Smooth muscle cell (in vitro differentiated cells): ENCODE data around the gene PITPNM3. TPM values are rescaled to one million over a fixed set of nuclear protein-coding genes. Genes with fewer than 3 reads are reported as not detected.

Source experiments
- DNase-seq: peaks from one replicate; lab custom pipeline; 2025; ENCODE audit not compliant: unreplicated experiment; lab: John Stamatoyannopoulos, UW
- H2AFZ ChIP-seq: fragments of 200-600 bp; sonication (generic); 2 replicates; pipeline ENCODE4 v1.6.0; 2016; ENCODE audit warnings: antibody characterized with exemption, low read depth, mild to moderate bottlenecking
- H3F3A ChIP-seq: fragments of 200-600 bp; sonication (generic); 2 replicates; pipeline ENCODE4 v1.6.0; 2017; ENCODE audit warnings: antibody characterized with exemption, low read depth
- H3K27ac ChIP-seq: fragments of 200-600 bp; sonication (generic); 2 replicates; pipeline ENCODE4 v1.5.1; 2016; ENCODE audit warnings: low read depth, mild to moderate bottlenecking
- H3K27me3 ChIP-seq: fragments of 200-600 bp; sonication (generic); 2 replicates; pipeline ENCODE4 v1.6.1; 2016; ENCODE audit warnings: low read depth, mild to moderate bottlenecking
- H3K36me3 ChIP-seq: fragments of 200-600 bp; sonication (generic); 2 replicates; pipeline ENCODE4 v1.5.1; 2016; ENCODE audit warnings: low read depth
- H3K4me1 ChIP-seq: fragments of 200-600 bp; sonication (generic); 2 replicates; pipeline ENCODE4 v1.5.1; 2016; ENCODE audit warnings: low read depth
- H3K4me2 ChIP-seq: fragments of 200-600 bp; sonication (generic); 2 replicates; pipeline ENCODE4 v1.6.0; 2016; ENCODE audit warnings: mild to moderate bottlenecking
- H3K4me3 ChIP-seq: fragments of 200-600 bp; sonication (generic); 2 replicates; pipeline ENCODE4 v1.5.1; 2016; ENCODE audit warnings: mild to moderate bottlenecking
- H3K79me2 ChIP-seq: fragments of 200-600 bp; sonication (generic); 2 replicates; pipeline ENCODE4 v1.6.0; 2016; ENCODE audit warnings: low read depth, mild to moderate bottlenecking
- H3K9ac ChIP-seq: fragments of 200-600 bp; sonication (generic); 2 replicates; pipeline ENCODE4 v1.6.0; 2016; ENCODE audit warnings: low read depth
- H3K9me3 ChIP-seq: fragments of 200-600 bp; sonication (generic); replicated peaks from 2 replicates; pipeline ENCODE4 v1.5.1; 2016; ENCODE audit warnings: low read depth
- H4K20me1 ChIP-seq: fragments of 200-600 bp; sonication (generic); 2 replicates; pipeline ENCODE4 v1.6.0; 2016; ENCODE audit warnings: low read depth
- WGBS: methylation state at CpG from one replicate; pipeline ENCODE4 v1.1.7; 2016; ENCODE audit warnings: low lambda C conversion rate; 5-methylcytosine and 5-hydroxymethylcytosine counted together
- polyA plus RNA-seq: library from polyadenylated mRNA; unstranded; fragments of >200 nt; fragmentation: Nextera tagmentation; extraction: Ambion mirVana; gene quantifications from 2 replicates; pipeline ENCODE4 v1.2.1, GENCODE V29; 2016
- total RNA-seq: library from RNA; depleted of rRNA; stranded (reverse); fragments of >200 nt; gene quantifications from 2 replicates; pipeline ENCODE4 v1.2.3, GENCODE V29; 2014
- TF ChIP-seq, protein P1 (sequence below): fragments of 200-600 bp; sonication (generic); IDR thresholded peaks from 2 replicates; pipeline ENCODE4 v1.5.1; 2017; ENCODE audit warnings: borderline replicate concordance, mild to moderate bottlenecking, antibody characterized with exemption; ENCODE audit not compliant: insufficient read depth, poor library complexity, severe bottlenecking

Gene PITPNM3
- total and polyA plus RNA-seq, 2 experiments from 2014 or later: 2.4 to 2.6 TPM

DNA sequence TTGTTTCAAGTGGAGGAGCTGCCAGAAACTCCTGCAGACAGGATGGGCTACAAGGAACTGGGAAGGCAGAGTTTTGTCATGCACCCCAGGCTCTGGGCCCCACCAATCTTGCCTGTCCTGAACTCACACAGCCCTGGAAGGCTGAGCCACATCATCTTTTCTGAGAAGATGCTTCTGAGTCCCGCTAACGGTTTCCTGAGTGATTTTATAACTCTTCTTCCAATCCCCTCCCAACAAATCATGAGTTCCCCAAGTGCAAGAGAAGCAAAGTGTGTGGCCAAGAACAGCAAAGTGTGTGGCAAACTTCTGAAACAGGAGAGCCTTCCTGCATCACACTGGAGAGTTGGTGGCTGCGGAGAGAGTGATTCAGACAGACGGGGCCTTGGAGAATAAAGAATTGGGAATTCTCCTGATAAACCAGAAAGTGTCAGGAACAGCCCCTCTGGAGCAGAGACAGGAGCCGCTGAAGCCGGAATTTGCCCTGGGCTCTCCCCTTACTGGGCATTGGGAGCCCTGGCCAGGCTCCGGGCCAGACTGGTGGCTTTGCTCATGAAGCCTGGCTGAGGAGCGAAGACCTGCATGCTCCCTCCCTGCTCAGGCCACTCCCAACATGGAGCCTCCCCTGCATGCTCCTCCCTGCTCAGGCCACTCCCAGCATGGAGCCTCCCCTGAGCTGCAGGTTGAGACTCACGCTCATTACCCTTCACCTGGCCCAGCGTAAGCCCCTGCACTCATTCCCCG lies 47.2 kb downstream of the PITPNM3 start:
- no peaks in the 10 kb centered on the region for H3K79me2 ChIP-seq
- no peak overlapping the region for H2AFZ ChIP-seq
- TF ChIP-seq, protein P1, sequence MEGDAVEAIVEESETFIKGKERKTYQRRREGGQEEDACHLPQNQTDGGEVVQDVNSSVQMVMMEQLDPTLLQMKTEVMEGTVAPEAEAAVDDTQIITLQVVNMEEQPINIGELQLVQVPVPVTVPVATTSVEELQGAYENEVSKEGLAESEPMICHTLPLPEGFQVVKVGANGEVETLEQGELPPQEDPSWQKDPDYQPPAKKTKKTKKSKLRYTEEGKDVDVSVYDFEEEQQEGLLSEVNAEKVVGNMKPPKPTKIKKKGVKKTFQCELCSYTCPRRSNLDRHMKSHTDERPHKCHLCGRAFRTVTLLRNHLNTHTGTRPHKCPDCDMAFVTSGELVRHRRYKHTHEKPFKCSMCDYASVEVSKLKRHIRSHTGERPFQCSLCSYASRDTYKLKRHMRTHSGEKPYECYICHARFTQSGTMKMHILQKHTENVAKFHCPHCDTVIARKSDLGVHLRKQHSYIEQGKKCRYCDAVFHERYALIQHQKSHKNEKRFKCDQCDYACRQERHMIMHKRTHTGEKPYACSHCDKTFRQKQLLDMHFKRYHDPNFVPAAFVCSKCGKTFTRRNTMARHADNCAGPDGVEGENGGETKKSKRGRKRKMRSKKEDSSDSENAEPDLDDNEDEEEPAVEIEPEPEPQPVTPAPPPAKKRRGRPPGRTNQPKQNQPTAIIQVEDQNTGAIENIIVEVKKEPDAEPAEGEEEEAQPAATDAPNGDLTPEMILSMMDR: no peak
- H3K9ac ChIP-seq: no peak overlapping the region
- no peaks in the 10 kb centered on the region for H4K20me1 ChIP-seq
- 75% methylated on average over 11 of the region's 11 CpGs for WGBS
- peaks cover 5% of the 10 kb centered on the region for H3K27me3 ChIP-seq
- no peak for DNase-seq
- peaks cover 9% of the 10 kb centered on the region for H3K4me1 ChIP-seq
- H3F3A ChIP-seq: no peaks in the 10 kb centered on the region
- H3K9me3 ChIP-seq: no peaks in the 10 kb centered on the region
- no peaks in the 10 kb centered on the region for H3K36me3 ChIP-seq
- H3K4me2 ChIP-seq: no peak overlapping the region
- peak overlapping the region; percentile 10 for H3K27ac ChIP-seq
- H3K4me3 ChIP-seq: no peak overlapping the region

DNA sequence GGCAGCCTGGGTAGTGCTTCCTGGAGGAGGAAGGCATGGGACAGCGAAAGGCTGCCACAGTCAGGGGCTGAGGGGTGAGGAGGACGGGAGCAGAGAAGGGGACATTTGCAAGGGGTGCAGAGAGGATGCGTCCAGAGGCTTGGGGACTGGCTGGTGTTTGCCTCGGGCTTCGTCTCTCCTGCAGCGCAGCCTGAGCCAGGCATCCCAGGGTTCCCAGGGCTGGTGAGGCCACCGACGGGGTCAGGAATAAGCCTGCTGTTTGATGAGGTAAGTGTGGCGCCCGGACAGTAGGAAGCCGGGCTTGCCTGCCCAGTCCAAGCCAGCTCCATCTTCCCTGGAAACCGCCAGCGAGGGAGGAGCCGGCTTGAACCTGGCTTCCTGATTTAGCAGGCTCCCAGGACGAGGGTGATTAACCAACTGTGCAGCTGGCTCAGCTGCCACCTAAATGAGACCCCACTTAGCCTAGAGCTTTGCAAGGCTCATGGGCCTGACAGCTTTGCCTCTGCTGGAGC lies 47.8 kb downstream of the PITPNM3 start:
- Histone ChIP-seq H3K4me3 (no peak overlapping the region), H3K9ac (no peak overlapping the region), H2AFZ (no peak overlapping the region), H3K79me2 (no peaks in the 10 kb centered on the region), H3K9me3 (no peaks in the 10 kb centered on the region), H3F3A (no peaks in the 10 kb centered on the region), H3K27me3 (peaks cover 3% of the 10 kb centered on the region), H3K4me2 (no peak overlapping the region), H4K20me1 (no peaks in the 10 kb centered on the region), H3K4me1 (peaks cover 9% of the 10 kb centered on the region), H3K36me3 (no peaks in the 10 kb centered on the region), H3K27ac (peak overlapping the region; percentile 10)
- no peak for DNase-seq
- 81% methylated on average over 15 of the region's 15 CpGs for WGBS
- TF ChIP-seq, protein P1: no peak

DNA sequence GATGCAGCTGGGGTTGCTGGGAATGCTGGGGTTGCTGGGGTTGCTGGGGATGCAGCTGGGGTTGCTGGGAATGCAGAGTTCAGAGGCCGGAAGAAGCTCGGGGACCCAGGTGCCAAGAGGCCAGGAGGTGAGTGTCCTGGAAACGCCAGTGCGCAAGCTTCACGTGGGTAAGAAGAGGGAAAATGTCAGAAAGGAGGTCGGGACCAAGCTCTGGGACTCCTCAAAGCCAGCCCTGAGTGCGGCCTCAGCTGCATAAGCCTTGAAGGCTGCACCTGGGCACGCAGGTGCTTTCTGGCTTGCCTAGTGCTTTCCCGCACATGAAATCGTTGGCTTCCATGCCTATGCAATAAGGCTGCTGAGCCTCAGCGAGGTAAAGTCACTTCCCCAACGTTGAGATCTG lies 48.3 kb downstream of the PITPNM3 start:
- DNase-seq: no peak
- no peak overlapping the region for H3K4me2 ChIP-seq
- H3K9me3 ChIP-seq: no peaks in the 10 kb centered on the region
- no peaks in the 10 kb centered on the region for H3K79me2 ChIP-seq
- TF ChIP-seq, protein P1: no peak
- peaks cover 9% of the 10 kb centered on the region for H3K4me1 ChIP-seq
- 94% methylated on average over 12 of the region's 12 CpGs for WGBS
- no peaks in the 10 kb centered on the region for H3F3A ChIP-seq
- H3K27me3 ChIP-seq: no peaks in the 10 kb centered on the region
- H3K4me3 ChIP-seq: no peak overlapping the region
- H2AFZ ChIP-seq: no peak overlapping the region
- no peak overlapping the region for H3K27ac ChIP-seq
- no peaks in the 10 kb centered on the region for H4K20me1 ChIP-seq
- no peak overlapping the region for H3K9ac ChIP-seq
- H3K36me3 ChIP-seq: no peaks in the 10 kb centered on the region

DNA sequence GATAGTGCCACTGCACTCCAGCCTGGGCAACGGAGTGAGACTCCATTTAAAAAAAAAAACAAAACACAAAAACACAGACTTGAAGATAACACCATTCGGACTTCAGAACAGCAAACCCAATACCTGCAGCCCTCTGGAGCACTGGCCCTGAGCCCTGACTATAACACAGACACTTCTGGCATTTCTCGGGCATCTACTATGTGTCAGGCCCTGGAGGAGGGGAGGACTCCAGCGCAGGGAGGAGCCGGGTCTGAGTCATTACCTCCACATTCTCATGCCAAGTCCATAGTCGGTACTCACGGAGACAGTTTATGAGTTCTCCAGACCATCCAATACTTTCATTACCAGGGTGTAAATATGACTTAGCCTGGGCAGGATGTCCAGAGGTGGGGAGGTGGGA lies 48.8 kb downstream of the PITPNM3 start:
- no peak overlapping the region for H3K9ac ChIP-seq
- H3K4me2 ChIP-seq: no peak overlapping the region
- peaks cover 9% of the 10 kb centered on the region for H3K4me1 ChIP-seq

More for the DNA sequence above, 48.8 kb downstream of the PITPNM3 start:
- no peak overlapping the region for H3K27ac ChIP-seq
- WGBS: 31% methylated on average over 7 of the region's 7 CpGs
- H3K27me3 ChIP-seq: no peaks in the 10 kb centered on the region
- no peaks in the 10 kb centered on the region for H3K36me3 ChIP-seq
- H2AFZ ChIP-seq: no peak overlapping the region
- H4K20me1 ChIP-seq: no peaks in the 10 kb centered on the region
- no peaks in the 10 kb centered on the region for H3K9me3 ChIP-seq
- no peak for DNase-seq
- no peaks in the 10 kb centered on the region for H3K79me2 ChIP-seq
- no peak overlapping the region for H3K4me3 ChIP-seq
- H3F3A ChIP-seq: no peaks in the 10 kb centered on the region
- TF ChIP-seq, protein P1: no peak
